HG02840 (cell line): ENCODE results near the gene ZNF385B.

Experiments
- ATAC-seq: cut with Tn5 transposase; IDR thresholded peaks from one replicate; pipeline ENCODE4 v1.9.1; 2021; ENCODE audit warnings: mild to moderate bottlenecking, moderate library complexity, moderate number of reproducible peaks; ENCODE audit not compliant: unreplicated experiment, low FRiP score

The ZNF385B gene

DNA sequence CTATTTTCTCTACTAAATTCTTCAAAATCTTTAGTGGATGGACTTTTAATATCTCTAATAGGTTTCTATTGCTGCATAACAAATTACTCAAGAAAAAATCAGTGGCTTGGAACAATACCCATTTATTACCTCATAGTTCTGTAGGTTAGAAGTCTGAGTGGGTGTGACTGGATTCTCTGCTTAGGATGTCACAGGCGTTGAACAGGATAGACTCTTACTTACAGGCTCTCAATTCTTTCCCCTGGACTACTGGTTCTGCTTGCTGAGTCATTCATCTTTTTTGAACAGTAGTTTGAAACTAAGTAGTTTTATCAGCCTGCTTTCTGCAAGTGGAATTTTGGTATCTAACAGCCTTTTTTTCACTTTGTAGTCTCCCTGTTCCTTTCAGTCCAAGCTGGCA, 265.4 kb downstream of the ZNF385B start:
- ATAC-seq: no peak

GRCh38 chr2:179595284-179595683, 266.1 kb downstream of the ZNF385B start:
- no peak for ATAC-seq

GRCh38 chr2:179594268-179595112, 266.9 kb downstream of the ZNF385B start:
- no peak for ATAC-seq

- no peak for ATAC-seq
Measured at GRCh38 chr2:179593323-179593722, 268.1 kb downstream of the ZNF385B start.

GRCh38 chr2:179592167-179592936, 269.1 kb downstream of the ZNF385B start:
- ATAC-seq: no peak

DNA sequence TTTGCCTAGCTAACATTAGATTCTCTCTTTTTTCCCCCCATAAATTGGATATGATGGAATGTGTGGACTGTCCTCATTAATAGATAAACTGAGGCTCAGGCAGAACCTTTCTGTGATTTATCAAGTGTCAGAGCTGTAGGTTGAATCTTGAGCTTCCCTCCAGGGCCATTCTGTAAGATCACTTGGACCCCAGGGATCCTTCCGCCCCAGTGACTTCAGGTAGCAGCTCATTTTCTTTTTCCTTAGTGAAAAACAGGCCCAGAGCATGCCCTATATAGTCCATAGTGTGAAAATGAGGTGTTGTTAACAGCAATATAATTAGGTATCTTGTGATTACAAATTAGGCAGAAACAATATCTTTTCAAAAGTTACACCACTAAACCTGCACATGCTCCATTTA, 269.7 kb downstream of the ZNF385B start:
- no peak for ATAC-seq

DNA sequence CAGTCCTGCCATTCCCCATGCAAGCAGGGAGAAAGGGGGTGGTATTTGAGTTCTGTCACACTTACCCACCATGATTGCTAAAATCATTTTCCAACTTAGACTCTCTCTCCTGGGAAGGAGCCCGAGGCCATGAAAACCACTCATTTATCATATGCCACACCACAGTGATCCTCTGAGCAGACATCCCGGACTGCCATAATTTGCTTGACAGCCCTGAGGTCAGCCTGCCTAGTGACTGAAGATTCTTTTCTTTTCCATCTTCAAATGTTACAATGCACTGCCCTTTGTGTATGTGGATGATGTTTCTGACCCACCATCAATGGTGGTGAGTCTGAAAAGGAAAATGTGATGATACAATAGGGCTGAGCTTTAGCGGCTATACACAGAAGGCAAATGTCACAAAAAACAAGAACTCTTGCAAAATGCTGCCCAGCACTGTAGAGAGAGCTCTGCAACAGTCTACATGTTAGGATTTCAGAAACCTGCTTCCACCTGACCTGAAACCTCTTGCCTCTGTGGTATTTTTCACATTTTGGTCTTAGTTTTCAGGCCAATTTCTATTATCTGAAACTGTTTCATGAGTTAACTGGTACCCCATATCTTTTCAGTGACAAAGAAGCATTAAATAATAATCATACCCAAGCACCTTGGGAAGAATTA, 272.8 kb downstream of the ZNF385B start:
- no peak for ATAC-seq

- ATAC-seq: no peak
Measured at GRCh38 chr2:179584760-179585159, 276.7 kb downstream of the ZNF385B start.

GRCh38 chr2:179581605-179582004, 279.8 kb downstream of the ZNF385B start:
- ATAC-seq: no peak

- no peak for ATAC-seq
Measured at GRCh38 chr2:179580378-179581146, 280.9 kb downstream of the ZNF385B start.

- no peak for ATAC-seq
Measured at GRCh38 chr2:179579800-179580199, 281.6 kb downstream of the ZNF385B start.

GRCh38 chr2:179578171-179578916, 283.1 kb downstream of the ZNF385B start:
- ATAC-seq: no peak

- ATAC-seq: no peak
Measured at GRCh38 chr2:179574061-179574519, 287.3 kb downstream of the ZNF385B start.

DNA sequence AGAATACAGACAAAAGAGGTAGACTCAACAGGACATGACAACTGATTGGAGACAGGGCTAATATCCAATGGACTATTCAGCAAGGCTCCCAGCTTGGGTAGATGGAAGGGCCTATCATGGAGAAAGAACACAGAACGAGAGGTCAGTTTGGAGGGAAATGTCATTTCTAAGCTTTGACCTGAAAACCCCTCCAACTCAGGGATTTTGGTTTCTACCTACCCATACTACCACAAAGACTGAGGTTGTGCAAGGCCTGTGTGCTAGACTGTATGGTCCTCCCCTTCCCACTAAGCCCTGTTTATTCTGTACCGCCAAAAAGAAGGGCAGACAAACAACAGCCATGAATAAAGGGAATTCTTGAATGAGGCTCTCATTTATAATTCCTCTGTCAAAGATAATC, 288.9 kb downstream of the ZNF385B start:
- ATAC-seq: no peak

DNA sequence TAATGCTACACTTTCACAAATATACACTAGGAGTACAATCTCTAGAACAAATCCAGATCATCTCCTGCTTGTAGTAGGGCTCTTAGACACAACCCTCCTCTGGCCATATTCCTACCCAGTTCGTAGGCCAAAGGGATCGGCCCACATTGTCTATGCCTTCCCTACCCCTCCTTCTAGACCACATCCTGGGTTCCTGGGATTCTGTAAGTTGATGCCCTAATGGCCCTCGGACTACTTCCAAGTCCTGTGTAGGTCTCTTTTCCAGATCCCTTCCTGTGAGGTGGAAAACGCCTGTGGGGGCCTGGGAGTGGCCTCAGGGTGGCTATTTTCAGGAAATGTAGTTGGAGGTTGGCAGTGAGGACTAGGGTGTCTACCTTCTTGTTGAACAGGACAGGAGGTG, 289.7 kb downstream of the ZNF385B start:
- no peak for ATAC-seq

DNA sequence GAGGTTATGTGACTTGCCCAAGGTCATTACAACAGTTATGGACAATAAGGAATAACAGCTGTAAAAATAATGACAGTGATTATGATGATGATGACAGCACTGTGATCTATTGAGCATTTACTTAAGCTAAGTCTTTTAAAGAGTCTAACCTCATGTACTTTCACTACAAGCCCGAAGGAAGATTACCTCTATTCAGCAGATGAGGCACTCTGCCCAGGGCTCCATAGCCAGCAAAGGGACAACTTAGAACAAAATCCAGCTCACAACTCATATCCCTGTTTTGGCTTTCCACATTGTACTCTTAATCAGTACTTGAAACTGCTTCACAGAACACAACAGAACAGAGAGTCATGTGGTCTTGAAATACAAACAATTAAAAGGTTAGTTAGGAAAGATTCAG, 290.2 kb downstream of the ZNF385B start:
- ATAC-seq: no peak

GRCh38 chr2:179569831-179570233, 291.6 kb downstream of the ZNF385B start:
- no peak for ATAC-seq

- ATAC-seq: no peak
Measured at GRCh38 chr2:179565807-179566206, 295.6 kb downstream of the ZNF385B start.

GRCh38 chr2:179562330-179562885, 299.0 kb downstream of the ZNF385B start:
- ATAC-seq: no peak
